ENCODE data around the gene RGL3.

Gene RGL3

GRCh38 chr19:11425719-11426457 is 6.8 kb upstream of the RGL3 start:
- DNase-seq (ENCODE audit: low read depth), result no peak
- no peak overlapping the region for H3K4me3 ChIP-seq (ENCODE audit: control insufficient read depth, low read depth, low read length)
- TF ChIP-seq, protein P1, sequence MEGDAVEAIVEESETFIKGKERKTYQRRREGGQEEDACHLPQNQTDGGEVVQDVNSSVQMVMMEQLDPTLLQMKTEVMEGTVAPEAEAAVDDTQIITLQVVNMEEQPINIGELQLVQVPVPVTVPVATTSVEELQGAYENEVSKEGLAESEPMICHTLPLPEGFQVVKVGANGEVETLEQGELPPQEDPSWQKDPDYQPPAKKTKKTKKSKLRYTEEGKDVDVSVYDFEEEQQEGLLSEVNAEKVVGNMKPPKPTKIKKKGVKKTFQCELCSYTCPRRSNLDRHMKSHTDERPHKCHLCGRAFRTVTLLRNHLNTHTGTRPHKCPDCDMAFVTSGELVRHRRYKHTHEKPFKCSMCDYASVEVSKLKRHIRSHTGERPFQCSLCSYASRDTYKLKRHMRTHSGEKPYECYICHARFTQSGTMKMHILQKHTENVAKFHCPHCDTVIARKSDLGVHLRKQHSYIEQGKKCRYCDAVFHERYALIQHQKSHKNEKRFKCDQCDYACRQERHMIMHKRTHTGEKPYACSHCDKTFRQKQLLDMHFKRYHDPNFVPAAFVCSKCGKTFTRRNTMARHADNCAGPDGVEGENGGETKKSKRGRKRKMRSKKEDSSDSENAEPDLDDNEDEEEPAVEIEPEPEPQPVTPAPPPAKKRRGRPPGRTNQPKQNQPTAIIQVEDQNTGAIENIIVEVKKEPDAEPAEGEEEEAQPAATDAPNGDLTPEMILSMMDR (IDR thresholded peaks at IDR 0.05; ENCODE audit: control insufficient read depth, insufficient read depth, low read depth, low read length, missing control alignments), result no peak

DNA sequence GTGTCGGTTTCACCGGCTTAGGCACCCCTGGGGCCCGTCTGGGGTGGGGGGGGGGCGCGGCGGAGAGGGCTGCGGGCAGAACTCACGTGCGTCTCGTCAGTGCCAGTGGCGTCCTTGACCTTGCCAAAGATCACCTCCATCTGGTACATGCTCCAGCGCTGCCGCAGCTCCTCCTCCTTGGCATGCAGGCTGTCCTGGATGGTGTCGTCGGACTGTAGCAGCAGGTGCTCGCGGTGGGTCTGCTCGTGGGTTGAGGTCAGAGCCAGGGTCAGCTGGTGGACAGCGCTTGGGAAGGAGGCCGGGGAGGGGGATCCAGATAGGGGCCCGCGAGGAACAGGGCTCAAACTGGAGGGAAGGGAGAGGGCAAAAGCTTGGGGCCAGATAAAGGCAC is 4.7 kb upstream of the RGL3 start:
- TF ChIP-seq, protein P1 (IDR thresholded peaks at IDR 0.05; ENCODE audit: control insufficient read depth, insufficient read depth, low read depth, low read length, missing control alignments), result no peak
- no peak for DNase-seq (ENCODE audit: low read depth)
- no peak overlapping the region for H3K4me3 ChIP-seq (ENCODE audit: control insufficient read depth, low read depth, low read length)

DNA sequence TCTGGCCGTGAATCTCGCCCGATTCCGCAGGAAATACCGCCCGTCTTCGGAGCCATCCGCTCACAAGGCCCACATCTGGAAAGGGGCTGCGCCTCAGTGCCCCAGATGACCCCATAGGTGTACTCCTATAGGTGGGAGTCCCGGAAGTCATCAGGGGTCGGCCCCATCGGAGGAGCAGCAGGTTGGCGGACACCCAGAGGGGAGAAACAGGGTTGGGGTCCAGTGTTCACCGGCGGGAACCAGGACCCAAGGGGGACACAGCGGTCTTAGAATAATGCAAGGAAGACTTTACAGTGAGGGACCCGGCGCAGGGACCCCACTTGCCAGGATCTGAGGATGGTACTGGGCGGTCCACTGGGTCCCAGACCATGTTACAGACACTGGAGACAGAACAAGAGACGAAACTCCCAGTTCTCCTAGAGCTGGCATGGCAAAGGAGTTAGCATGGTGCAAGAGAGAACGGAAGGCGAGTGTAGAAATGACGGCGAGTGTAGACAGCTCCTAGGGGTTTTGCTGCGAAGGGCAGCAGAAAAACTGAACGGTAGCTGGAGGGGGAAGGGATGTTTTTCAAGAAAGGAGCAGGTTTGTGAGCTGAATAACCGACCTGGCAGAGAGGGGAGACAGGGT is 4.2 kb upstream of the RGL3 start:
- H3K4me3 ChIP-seq (ENCODE audit: control insufficient read depth, low read depth, low read length), result no peak overlapping the region
- TF ChIP-seq, protein P1 (IDR thresholded peaks at IDR 0.05; ENCODE audit: control insufficient read depth, insufficient read depth, low read depth, low read length, missing control alignments), result no peak
- DNase-seq (ENCODE audit: low read depth), result no peak

DNA sequence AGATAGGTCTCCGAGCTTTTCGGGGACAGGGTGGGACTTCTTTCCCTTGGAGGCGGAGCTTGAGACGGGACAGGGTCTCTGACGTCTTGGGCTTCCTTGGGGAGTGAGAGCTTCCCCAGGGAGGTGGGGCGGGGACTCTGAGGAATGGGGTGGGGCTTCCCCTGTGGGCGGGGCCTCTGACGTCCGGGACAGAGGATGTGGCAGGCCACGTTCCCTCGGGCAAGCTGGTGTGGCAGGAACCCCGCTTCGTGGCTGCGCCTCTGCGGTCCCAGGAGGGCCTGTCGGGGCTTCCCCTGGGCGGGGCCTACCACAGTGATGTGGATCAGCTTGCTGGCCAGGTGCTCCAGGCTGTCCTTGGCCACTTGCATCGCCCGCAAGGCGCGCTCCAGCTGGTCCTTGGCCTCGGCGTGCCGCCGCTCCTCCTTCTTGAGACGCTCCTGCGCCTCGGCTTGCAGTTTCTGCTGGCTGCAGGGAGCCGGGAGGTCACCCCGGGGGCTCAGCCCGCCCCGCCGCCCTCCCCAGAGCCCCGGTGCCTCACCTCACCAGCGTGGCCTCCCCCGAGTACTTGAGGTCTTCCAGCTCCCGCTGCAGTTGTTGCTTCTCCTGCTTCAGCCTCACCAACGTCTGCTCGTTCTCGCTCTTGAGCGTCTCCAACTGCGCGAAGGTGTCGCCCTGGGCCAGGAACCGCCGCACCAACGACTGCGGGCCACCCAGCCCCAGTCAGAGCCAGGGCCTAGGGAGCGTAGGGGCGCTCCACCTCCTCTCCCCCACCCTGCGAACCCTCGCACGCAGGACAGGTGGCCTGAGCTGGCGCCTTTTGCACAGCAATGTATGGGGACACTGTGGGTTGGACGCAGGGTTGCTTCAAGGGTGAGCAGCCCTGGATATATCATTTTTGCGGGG is 3.3 kb upstream of the RGL3 start:
- TF ChIP-seq, protein P1 (IDR thresholded peaks at IDR 0.05; ENCODE audit: control insufficient read depth, insufficient read depth, low read depth, low read length, missing control alignments), result no peak
- no peak for DNase-seq (ENCODE audit: low read depth)
- peak overlapping the region; percentile 25 for H3K4me3 ChIP-seq (ENCODE audit: control insufficient read depth, low read depth, low read length)

DNA sequence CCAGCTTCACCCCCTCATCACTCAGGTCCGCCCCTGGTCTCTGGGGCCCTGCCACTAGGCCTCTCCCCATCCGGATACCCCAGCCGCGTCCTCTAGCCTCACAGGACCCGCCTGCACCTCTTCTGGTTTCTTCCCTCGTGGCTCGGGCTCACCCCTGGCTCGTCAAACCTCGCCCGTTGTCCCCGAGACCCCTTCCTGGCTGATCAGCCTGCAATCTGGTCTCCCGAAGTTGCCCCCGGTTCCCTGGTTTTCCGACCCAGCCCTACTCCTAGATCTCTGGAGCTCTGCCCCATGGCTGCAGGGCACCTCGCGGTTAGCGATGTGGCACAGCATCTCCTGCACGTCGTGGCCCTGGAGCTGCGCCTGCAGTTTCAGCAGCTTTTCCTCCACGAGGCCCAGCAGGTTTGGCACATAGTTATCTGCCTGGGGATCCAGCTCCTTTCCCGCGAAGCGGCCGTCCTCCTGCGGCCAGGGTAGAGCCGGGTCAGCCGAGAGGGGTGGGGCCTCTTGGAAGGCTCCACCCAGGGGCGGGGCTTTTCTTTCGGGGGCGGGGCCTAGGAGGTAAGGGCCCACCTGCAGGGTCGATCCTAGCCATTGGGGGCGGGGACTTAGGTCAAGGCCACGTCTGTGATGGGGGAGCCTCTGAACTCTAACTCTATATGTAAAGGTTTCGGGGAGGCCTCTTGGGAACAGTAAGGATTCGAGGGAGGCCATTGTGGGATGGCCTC is 2.4 kb upstream of the RGL3 start:
- TF ChIP-seq, protein P1 (IDR thresholded peaks at IDR 0.05; ENCODE audit: control insufficient read depth, insufficient read depth, low read depth, low read length, missing control alignments), result no peak
- no peak overlapping the region for H3K4me3 ChIP-seq (ENCODE audit: control insufficient read depth, low read depth, low read length)
- DNase-seq (ENCODE audit: low read depth), result no peak

Data from AG09309 (cell line).